GM18858 (cell line): ENCODE results near the gene KIF2A.

Experiments used
- ATAC-seq: cut with Tn5 transposase; IDR thresholded peaks from one replicate; pipeline ENCODE4 v1.9.1; 2021; ENCODE audit not compliant: unreplicated experiment

Gene KIF2A

DNA sequence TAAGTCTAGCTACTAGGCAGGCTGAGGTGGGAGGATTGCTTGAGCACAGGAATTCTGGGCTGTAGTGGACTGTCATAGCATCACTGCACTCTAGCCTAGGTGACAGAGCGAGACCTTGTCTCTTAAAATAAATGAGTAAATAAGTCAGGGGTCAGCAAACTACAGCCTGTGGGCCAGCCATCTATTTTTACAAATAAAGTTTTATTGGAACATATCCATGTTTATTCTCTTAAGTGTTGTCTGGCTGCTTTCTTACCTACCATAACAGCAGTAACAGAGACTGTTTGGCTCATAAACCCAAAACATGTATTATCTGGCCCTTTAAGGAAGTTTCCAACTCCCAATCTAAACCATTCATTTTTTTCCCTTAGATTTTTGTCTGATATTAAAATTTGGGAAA, 68.1 kb downstream of the KIF2A start:
- no peak for ATAC-seq

DNA sequence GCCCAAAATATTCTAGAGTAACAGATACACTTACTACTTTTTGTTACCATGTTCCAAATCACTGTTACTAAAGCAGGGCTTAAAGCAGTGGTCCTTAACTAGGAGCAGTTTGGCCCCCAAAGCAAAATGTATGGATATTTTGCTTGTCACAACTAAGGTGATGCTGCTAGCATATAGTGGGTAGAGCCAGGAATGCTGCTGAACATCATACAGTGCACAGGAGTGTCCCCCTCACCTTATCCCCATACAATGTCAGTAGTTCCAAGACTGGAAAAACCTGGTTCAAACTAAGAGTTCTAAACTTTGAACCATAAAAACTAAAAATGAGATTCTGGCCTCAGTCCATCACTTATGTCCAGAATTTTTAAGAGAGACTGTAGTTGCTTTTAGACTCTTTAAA, 69.6 kb downstream of the KIF2A start:
- ATAC-seq = no peak

DNA sequence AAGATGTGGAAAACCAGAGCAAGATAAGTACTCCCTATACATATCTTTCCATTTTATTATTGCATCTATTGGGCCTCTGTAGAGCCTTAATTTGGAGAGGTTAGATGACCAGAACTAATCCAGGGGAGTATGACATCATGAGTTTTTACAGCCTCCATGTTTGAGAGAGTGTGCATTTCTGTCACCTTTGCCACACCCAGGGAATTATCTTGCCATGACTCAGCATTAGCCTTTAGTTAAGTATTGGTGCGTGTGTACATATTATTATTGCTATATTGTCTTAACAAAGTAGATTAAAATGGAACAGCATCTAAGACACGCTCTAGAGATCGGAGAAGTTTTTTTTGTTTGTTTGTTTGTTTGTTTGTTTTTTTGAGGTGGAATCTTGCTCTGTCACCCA, 70.1 kb downstream of the KIF2A start:
- ATAC-seq = no peak

DNA sequence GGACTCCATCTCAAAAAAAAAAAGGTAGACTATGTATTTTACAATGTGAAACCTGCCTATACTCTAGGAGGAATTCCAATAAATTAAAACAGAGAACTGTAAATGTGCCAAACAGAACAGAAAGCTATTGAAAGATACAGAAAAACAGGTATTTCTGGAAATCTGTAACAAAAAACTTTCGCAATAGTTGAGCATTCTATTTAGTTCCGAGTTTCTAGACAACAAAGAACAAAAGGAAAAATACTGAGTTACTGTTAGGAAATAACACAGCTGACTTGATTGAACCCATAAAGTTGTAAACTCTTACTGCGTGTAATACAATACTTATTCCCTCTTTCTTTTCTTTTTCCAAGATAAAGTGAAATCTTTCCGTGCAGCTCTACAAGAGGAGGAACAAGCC, 79.1 kb downstream of the KIF2A start:
- ATAC-seq = no peak

DNA sequence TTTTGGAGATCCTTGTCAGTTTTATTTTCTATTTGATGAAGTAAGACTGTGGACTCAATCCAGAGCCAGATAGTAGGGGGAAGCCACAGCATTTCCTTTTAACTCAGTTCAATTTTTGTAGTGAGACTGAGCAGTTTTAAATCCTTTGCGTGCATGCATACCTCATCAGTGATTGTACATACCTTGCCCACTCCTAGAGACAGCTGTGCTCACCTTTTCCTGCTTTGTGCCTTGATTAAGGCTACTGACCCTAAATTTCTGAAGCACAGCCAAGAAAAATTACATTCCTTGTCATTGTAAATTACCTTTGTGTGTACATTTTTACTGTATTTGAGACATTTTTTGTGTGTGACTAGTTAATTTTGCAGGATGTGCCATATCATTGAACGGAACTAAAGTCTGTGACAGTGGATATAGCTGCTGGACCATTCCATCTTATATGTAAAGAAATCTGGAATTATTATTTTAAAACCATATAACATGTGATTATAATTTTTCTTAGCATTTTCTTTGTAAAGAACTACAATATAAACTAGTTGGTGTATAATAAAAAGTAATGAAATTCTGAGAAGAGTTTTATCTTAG, 79.9 kb downstream of the KIF2A start:
- ATAC-seq = no peak

DNA sequence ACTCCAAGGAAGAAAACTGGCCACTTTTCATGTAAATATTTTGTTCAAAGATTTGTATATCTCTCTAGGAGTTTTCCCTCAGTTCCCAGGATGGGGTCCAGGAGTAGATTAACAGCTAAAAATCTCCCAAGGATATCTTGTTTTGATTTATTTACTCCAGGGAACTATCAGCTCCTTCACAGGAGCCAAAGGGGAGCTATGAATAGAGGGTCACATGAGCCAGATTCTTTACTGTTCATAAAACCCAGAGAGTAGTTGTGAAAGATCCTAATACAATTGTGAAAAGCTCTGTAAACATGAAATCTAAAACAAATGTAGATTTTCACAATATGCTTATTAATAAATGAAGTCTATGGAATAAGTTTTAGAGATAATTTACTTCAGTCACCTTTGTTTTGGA, 80.8 kb downstream of the KIF2A start:
- ATAC-seq = no peak

DNA sequence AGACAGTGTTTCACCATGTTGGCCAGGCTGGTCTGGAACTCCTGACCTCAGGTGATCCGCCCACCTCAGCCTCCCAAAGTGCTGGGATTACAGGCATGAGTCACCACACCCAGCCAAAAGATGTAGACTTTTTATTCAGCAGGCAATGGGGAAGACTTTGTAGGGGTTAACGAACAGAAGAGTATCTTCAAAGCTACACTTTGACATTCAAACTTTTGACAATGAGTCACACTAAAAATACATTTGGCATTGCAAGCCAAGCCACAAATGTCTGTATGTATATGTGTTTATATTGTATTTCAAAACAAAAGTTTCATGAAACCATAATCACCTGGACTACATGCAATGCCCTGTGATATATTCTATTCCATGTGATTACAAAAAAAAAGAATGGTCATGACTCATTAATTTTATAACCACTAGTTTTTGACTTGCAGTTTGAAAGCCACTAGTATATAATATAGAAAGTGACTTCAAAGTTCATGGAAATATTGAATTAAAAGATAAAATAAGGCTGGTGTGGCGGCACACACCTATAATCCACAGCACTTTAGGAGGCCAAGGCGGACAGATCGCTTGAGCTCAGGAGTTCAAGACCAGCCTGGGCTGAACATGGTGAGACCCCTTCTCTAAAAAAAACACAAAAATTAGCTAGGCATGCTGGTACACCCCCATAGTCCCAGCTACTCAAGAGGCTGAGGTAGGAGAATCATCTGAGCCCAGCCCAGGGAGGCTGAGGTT, 89.4 kb downstream of the KIF2A start:
- ATAC-seq = no peak

DNA sequence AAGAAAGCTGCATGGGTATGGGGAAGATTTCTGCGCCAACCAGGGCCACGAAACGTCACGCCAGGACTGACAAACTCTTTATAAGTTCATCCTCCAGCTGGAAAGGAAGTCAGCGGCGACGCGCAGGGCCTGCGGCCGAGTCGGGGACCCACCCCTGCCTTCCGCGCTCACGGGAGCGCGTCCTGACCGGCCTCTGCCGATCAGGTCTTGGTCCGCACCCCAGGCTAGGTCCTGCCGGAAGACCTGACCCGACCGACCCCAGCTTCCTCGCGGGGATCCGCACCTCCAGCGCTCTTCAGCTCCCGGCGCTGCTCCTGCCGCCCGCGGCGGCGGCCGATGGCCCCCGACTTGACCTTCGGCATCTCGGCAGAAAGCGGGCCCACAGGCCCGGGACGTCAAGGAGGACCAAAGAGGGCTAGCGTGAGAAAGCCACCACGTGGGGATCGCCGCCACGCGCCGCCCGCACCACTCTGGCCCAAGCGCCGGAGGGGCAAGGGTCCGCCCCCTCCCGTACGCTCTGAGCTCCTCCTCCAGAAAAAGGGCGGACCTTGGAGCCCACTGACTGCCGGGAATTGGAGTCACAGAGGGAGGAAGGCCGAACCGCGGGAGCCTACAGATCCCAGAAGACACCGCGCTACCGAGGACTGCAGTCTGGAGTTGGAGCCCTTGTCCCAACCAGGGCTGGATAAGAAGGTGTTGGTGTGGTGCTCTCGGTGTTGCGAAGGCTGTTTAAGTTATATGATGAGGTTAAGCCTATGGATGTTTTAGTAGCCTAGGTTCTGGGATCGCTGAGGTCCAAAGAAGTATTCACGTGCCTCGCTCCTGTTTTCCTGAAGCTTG, 97.6 kb downstream of the KIF2A start, which contains the start of gene DIMT1:
TSS of gene DIMT1 (minus strand) at position 495 of the 840 bp plus-strand sequence. CDS start at position 362, 133 bp downstream.
- ATAC-seq = peak; percentile 95

DNA sequence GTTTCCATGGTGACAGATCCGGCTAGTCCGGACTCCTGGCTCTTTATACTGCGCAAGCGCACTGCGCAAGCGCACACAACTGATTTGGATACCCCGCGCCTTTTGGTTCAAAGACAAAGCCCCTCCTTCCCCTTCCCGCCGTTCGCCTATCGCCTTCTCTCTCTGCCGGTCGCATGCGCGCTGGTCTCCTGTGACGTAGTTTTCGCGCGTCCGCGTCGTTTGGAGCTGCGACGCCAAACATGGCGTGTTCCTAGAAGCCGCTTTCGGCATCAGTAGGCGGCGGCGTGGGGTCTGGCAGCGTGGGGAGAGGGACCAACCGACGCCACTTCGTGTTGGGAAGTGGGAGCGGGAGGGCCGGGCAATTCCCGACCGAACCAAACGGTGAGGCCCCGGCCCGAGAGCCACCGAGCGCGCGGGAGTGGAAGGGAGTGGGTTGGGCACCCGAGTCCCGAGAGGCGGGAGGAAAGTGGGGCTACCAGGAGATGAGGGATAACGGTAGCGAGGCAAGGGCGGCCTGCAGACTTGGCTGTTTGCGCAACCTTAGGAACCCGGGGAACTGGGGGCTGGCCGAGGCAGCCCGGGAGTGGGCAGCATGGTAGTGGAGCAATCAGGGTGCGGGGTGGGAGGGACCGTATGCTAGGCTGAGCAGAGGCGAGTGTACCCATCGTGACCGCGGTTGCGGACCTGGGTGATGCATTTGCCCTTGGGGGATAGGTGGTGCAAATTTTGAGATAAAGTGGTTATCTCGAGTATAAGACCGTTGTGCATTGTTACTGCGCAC, 106.7 kb downstream of the KIF2A start, which contains the start of gene IPO11:
TSS of gene IPO11 (plus strand) at position 215 of the 781 bp plus-strand sequence. CDS start 24,517 bp downstream, outside the sequence.
- ATAC-seq = peak; percentile 95

DNA sequence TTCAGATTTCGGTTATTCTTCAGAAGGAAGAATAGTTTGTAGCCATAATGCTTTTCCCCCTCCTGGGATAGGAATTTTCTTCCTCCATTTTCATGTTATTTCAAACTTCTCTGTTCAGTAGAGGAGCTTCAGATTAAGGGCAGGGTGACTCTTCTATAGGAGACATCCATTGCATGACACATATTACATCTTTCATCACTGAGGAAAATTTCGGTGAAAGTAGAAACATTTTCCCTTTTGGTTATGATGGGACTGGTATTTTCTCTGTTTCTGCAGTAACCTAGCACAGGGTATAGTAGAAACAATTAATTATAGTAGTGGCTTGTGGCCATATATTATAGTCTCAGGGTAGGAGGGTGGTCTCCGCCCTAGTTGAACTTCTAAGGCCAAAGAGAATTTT, 107.7 kb downstream of the KIF2A start:
- ATAC-seq = no peak

DNA sequence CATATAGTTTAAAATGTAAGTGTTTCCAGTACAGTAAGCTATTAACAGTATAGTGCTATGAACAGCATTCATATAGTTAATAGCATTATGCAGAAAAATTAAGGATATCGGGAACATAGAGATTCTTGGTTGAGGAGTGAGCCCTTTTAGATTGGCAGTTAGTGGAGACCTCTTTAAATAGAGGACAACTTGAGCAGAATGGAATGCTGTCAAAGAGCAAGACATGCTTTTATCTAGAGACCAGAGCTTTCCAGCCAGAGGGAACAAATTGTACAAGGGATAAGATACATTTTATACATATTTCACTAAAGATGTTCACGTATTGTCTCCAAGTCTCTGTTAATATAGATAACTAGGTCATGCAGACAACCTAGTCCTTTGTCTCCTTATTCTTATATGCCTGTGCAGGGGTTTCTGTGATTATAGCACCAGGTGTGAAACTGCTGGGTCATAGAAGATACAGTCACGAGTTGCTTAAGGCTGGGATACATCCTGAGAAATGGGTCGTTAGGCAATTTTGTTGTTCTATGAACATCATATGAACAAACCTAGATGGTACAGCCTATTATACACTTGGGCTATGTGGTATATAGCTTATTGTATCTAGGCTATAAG, 112.6 kb downstream of the KIF2A start:
- ATAC-seq = no peak

DNA sequence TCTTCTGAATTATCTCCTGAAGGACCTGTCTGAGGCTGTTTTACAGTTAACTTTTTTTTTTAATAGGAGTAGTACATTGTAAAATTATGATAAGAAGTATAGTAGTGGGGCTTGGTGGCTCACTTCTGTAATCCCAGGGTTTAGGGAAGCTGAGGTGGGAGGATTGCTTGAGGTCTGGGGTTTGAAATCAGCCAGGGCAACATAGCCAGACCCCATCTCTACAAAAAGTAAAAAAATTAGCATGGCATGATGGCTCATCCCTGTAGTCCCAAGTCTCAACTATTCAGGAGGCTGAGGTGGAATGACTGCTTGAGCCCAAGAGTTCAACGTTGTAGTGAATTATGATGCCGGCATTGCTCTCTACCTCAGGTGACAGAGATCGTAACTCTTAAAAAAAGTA, 113.6 kb downstream of the KIF2A start:
- no peak for ATAC-seq

DNA sequence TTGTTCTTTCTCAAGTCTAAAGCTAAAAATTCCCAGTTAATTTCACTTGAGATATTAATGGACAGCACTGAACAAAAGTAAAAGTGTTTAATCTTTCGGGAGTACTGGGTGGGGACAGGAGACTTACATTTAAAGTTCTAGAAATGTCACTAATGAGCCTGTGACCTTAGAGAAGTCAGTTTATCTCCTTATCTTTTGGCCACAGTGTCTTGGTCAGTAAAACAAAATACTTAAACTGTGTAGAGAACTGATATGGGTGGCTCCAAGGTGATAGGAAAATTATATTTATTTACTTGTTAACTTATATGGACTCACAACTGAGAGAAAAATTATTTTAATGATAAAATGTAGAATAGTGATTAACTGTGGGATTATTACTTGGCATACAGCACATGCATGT, 115.4 kb downstream of the KIF2A start:
- no peak for ATAC-seq

DNA sequence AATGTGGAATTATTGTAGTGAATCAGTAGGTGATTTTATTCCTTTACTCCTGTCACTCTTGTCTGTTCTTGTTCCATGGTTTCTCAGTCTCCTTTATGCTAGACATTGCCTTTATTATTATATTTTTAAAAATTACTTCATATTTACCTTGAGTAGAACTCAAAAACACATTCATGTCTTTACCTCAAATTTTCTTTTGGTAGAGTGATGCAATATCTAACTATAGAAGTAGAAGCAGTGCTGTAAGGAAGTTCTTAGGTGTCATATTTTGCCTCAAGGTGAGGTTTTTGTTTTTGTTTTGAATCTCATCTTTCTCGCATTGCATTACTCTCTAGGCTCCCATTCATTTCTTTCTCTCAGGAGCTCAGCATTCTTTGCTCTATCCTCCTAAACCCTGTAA, 118.8 kb downstream of the KIF2A start:
- no peak for ATAC-seq

DNA sequence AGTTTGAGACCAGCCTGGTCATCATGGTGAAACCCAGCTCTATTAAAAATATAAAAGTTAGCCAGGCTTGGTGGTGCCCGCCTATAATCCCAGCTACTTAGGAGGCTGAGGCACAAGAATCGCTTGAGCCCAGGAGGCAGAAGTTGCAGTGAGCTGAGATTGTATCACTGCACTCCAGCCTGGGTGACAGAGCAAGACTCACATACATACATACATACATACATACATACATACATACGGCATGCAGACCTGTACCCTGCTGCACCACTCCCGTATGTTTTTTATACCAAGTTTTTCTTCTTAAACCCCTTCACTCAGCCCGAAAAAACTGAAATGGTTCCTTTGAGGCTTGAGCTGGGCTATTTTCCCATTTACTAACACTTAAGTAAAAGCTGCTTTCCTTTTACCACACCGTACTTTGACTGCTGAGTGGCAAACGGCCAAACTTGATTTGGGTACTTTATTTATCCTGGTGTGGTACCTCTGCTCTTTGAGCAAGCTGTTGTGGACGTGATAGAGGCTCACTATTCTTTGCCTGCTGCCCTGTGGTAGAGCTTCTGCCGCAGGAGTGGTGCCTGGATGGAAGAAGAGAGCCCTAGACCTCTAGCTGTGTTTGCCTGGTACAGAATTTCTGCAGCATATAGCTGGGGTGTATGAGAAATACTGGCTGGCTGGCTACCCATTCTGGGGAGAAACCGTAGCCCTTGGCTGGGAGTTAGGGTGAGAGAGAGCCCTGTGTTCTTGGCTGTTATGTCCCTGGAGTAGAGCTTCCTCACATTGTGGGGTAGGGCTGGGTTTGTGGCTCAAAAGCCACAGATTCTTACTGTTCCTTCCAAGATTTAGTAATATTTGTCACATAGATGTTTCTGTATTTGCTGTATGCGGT, 126.0 kb downstream of the KIF2A start:
- ATAC-seq = no peak

DNA sequence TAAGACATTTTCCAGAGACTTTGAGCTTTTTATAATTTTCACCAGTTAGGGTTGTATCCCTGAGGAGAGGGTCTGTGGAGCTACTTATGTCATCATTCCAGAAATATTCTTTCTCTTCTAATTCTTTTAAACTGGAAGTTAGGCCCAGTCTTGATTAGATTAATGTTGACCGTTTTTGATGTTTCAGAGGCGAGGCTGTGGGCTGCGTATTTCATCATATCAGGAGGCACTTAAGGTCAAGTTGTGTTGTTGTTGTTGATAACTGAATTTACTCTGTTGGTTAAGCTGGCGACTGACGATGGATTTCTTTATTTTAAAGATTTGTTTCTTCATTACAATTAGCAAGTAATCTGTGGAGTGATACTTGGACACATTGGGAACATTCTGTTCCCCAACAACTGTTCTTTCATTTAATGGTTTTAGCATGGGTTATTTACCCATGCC, 126.6 kb downstream of the KIF2A start:
- no peak for ATAC-seq
